Activated T-helper 1 cell treated with anti-CD3 and anti-CD28 coated beads, Interleukin-2, amount 50 U/mL, for 16 hours (primary cell): Measurements from ENCODE around the gene FAM237B.

Experiments used
- DNase-seq, 2 donors: peaks; one replicate each; pipeline ENCODE4 v3.0.0-alpha.2; 2020; ENCODE audit warnings: low read depth in 1 of 2, low spot score in 1 of 2

Gene FAM237B

GRCh38 chr7:90298145-90299038, 22.7 kb downstream of the FAM237B start:
- no peak for DNase-seq

- no peak for DNase-seq
Observed at GRCh38 chr7:90290244-90291113, 30.6 kb downstream of the FAM237B start.

DNA sequence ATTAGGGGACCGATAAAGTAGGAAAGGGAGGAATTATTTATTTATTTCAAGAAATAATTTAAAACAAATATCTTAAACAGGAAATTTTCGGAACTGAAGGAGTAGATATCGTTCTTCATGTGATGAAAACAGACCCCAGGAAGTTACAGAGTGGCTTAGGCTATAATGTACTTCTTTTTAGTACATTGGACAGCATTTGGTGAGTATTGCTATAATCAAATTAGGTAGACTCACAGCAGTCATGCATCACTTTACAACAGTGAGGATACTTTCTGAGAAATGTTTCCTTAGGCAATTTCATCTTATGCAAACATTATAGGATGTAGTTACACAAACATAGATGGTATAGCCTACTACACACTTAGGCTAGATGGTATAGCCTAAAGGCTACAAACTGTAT, 33.0 kb downstream of the FAM237B start:
- no peak for DNase-seq

DNA sequence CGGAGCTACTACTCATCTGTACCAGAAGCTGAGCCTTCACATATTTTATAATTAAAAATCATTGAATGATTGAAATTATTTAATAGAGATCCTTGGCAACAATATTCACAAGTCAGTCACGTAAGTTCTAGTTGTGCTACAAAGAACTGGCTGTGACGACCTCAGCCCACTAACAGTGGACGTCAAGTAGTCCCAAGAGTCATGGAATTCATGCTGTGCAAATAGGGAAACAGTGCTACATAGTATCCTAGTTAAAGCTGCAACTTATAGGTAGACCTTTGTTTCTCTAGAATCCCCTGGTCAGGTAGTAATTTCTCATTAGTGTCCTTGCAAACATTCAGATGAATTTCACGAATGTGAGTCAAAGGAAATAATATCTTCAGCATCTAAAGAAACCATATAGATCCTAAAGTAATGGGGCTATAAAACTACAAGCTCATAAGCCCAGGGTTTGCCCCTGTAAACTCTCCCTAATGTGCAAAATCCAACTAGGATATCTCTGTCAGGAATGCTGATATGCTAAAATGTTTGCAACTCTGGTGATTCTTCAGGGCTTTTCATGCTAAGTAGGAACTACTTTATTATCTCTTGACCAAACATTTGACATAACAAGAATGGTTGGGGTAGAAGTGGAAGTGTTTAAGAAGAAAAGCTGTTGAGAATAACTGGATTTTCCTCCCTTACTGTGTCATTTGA, 44.9 kb downstream of the FAM237B start:
- DNase-seq: no peak

- no peak for DNase-seq
Observed at GRCh38 chr7:90274161-90274560, 46.9 kb downstream of the FAM237B start.

- DNase-seq: no peak
Observed at GRCh38 chr7:90272242-90272641, 48.9 kb downstream of the FAM237B start.

- no peak for DNase-seq
Observed at GRCh38 chr7:90271753-90272152, 49.4 kb downstream of the FAM237B start.

DNA sequence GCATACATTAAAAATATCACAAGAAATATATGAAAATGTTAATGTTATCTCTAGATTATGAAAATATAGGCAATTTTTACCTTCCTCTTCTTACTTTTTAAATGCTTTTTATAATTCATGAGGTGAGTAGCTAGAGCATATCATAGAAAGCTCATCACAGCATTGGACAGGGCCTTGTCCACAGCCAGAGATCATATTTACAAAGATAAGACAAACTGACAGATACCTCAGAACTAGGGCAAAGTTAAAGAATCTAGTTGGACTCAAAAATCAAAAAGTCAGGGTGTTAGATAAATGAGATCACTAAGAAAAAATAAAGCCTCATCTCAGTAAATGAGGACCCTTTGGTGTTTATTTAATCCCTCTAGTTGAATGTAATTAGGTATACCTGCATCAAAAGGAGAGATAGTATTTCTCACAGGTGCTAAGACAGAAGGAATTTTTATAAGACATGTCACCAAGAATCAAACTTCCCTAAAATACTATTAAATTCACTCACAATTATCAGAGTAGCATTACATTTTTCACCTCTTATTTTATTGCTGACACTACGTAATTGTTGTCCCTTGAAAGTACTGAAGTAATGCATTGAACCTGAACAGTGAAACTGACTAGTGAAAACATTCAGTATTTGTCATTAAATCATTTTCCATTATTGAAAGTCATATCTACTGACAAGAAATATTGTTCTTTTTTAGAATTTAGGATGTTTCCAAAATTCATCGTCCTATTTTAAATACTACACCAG, 50.5 kb downstream of the FAM237B start:
- DNase-seq: no peak

GRCh38 chr7:90269163-90269562, 51.9 kb downstream of the FAM237B start:
- no peak for DNase-seq

- DNase-seq: no peak
Observed at GRCh38 chr7:90267263-90267858, 53.7 kb downstream of the FAM237B start.

DNA sequence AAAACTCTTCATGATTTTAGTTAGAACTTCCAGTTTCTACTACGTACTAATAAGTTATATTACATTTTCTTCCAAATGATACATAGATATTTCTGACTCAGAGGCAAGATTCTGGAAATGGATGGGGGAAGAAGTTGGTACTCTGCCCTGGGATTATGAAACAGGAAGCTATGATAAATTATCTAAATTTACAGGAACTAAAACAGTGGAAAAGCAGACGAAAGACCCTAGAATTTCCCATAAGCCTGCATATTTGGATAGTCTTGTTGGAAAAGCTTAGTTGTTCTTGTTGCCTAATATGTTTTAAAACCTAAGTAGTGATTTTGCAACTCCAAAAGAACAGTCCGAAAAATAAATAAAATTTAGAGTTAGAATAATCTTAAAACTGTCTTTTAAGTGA, 54.3 kb downstream of the FAM237B start:
- DNase-seq: no peak
